H1 (cell line): ENCODE results near the gene MRPS12. TPM values are rescaled to one million over a fixed set of nuclear protein-coding genes. Genes with fewer than 3 reads are reported as not detected.

Experiments used
- SIRT6 ChIP-seq: IDR thresholded peaks from one replicate; pipeline ENCODE4 v1.7.1; 2012; ENCODE audit warnings: low read length, inconsistent platforms
- polyA plus RNA-seq, 7 experiments: library from polyadenylated mRNA; depleted of rRNA in 3 of 7; stranded (reverse) in 5 of 7; unstranded in 2 of 7; fragments of >200 nt in 5 of 7; fragments of 200-250 nt in 2 of 7; gene quantifications; 1 replicate in 5 of 7; 2 replicates in 1 of 7; 4 replicates in 1 of 7; pipeline versions ENCODE4 v1.2.1 to v1.2.3, GENCODE V29; 2011 to 2013; ENCODE audit warnings: missing spikeins in 2 of 7, mixed read lengths in 2 of 7
- total RNA-seq: library from RNA; stranded (reverse); fragmentation: NEBNext Ultra II Directional; extraction: Animal tissue kit (Norgen Biotek cat#: 25700); gene quantifications from 2 replicates; pipeline ENCODE4 v1.2.1, GENCODE V29; 2021

Gene MRPS12
- total and polyA plus RNA-seq, 2 of the 8 experiments (the other 6 are each of a cell fraction or from before 2014, with no cell fraction given), result 79.0 to 175 TPM

DNA sequence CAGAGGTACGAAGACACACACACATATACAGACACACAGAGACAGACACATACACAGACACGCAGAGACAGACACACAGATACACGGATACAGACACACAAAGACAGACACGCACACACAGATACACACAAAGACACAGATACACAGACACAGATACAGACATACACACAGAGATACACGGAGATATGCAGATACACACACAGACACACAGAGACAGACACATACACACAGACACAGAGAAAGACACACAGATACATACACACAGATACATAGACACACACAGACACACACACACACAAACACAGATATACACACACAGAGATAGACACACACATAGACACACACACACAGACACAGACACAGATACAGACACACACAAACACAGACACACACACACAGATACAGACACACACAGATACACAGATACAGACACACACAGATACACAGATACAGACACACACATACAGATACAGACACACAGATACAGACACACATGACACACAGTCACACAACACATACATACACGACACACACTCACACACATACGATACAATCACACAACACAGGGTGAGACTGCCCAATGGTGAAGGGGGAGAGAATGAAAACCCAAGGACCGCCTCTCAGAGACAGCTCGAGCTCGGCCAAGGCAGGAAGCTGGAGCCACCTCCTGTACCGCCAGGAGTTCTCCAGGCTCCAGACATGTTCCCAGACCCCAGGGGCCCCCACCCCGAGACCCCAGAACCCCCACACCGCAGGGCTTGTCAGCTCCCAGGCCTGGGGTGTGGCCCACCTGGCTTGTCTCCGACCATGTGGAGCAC is 9.9 kb upstream of the MRPS12 start (continued):
- TF ChIP-seq SIRT6, result no peak
